ENCODE measurements around the gene HAPLN3. TPM values are rescaled to one million over a fixed set of nuclear protein-coding genes. Genes with fewer than 3 reads are reported as not detected.

HAPLN3 gene
- total RNA-seq, 6 experiments from 2014 or later: 0.12 to 1.2 (median 0.25) TPM; not detected in 1

GRCh38 chr15:88900982-88901418 lies 5.7 kb upstream of the HAPLN3 start:
- H3K9me3 ChIP-seq: no peaks in the 10 kb centered on the region
- DNase-seq (no peak), ATAC-seq (no peak)
- TF ChIP-seq, protein P1, sequence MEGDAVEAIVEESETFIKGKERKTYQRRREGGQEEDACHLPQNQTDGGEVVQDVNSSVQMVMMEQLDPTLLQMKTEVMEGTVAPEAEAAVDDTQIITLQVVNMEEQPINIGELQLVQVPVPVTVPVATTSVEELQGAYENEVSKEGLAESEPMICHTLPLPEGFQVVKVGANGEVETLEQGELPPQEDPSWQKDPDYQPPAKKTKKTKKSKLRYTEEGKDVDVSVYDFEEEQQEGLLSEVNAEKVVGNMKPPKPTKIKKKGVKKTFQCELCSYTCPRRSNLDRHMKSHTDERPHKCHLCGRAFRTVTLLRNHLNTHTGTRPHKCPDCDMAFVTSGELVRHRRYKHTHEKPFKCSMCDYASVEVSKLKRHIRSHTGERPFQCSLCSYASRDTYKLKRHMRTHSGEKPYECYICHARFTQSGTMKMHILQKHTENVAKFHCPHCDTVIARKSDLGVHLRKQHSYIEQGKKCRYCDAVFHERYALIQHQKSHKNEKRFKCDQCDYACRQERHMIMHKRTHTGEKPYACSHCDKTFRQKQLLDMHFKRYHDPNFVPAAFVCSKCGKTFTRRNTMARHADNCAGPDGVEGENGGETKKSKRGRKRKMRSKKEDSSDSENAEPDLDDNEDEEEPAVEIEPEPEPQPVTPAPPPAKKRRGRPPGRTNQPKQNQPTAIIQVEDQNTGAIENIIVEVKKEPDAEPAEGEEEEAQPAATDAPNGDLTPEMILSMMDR (IDR thresholded peaks at IDR 0.05): no peak
- no peak for TF ChIP-seq POLR2A (IDR thresholded peaks at IDR 0.05)
- H3K27ac ChIP-seq: no peak overlapping the region
- peaks cover 0 to 2% (median 0%) of the 10 kb centered on the region in 4 donors for H3K36me3 ChIP-seq
- WGBS (ENCODE audit: insufficient coverage, low coverage, low lambda C conversion rate, missing lambda C conversion rate): 73% methylated on average over 5 of the region's 5 CpGs
- no peak overlapping the region for H3K4me3 ChIP-seq
- no peaks in the 10 kb centered on the region for H3K27me3 ChIP-seq
- intact Hi-C loops (cut with DNase I): loop anchor here in 1 of 2 donors (5.0 kb wide), 1 partner anchor 116 kb away; no protein-coding TSS in a partner anchor
- no peaks in the 10 kb centered on the region for H3K4me1 ChIP-seq

GRCh38 chr15:88900309-88900981 lies 5.1 kb upstream of the HAPLN3 start:
- DNase-seq (no peak), ATAC-seq (no peak)
- Histone ChIP-seq H3K27me3 (no peaks in the 10 kb centered on the region), H3K36me3 (peaks cover 0 to 2% (median 0%) of the 10 kb centered on the region in 4 donors), H3K4me3 (no peak overlapping the region), H3K4me1 (peaks cover 0 to 2% (median 0%) of the 10 kb centered on the region in 4 donors), H3K27ac (no peak overlapping the region), H3K9me3 (no peaks in the 10 kb centered on the region)
- intact Hi-C loops (cut with DNase I): loop anchor here in 1 of 2 donors (5.0 kb wide), 1 partner anchor 117 kb away; no protein-coding TSS in a partner anchor
- TF ChIP-seq, protein P1 (IDR thresholded peaks at IDR 0.05): no peak
- TF ChIP-seq POLR2A (IDR thresholded peaks at IDR 0.05): no peak
- 90% methylated on average over 5 of the region's 12 CpGs for WGBS (ENCODE audit: insufficient coverage, low coverage, low lambda C conversion rate, missing lambda C conversion rate)

GRCh38 chr15:88899251-88899650 lies 3.9 kb upstream of the HAPLN3 start:
- intact Hi-C loops (cut with DNase I): no loop called here
- Histone ChIP-seq H3K27ac (no peak overlapping the region), H3K27me3 (peaks cover 0 to 6% of the 10 kb centered on the region in 2 donors), H3K4me1 (peaks cover 0 to 14% (median 0%) of the 10 kb centered on the region in 4 donors), H3K9me3 (no peaks in the 10 kb centered on the region), H3K36me3 (peaks cover 0 to 2% (median 0%) of the 10 kb centered on the region in 4 donors), H3K4me3 (no peak overlapping the region)
- 80% methylated on average over 1 of the region's 9 CpGs for WGBS (ENCODE audit: insufficient coverage, low coverage, low lambda C conversion rate, missing lambda C conversion rate)
- DNase-seq: no peak
- ATAC-seq: no peak
- TF ChIP-seq POLR2A (IDR thresholded peaks at IDR 0.05): no peak
- TF ChIP-seq, protein P1 (IDR thresholded peaks at IDR 0.05): no peak

- TF ChIP-seq POLR2A (IDR thresholded peaks at IDR 0.05): no peak
- TF ChIP-seq, protein P1 (IDR thresholded peaks at IDR 0.05): no peak
- Histone ChIP-seq H3K9me3 (no peaks in the 10 kb centered on the region), H3K36me3 (peaks cover 0 to 2% (median 0%) of the 10 kb centered on the region in 4 donors), H3K4me3 (no peak overlapping the region), H3K4me1 (peaks cover 0 to 16% (median 0%) of the 10 kb centered on the region in 4 donors), H3K27me3 (peaks cover 0 to 11% of the 10 kb centered on the region in 2 donors), H3K27ac (no peak overlapping the region)
- ATAC-seq: no peak
- WGBS (ENCODE audit: insufficient coverage, low coverage, low lambda C conversion rate, missing lambda C conversion rate): 68% methylated on average over 5 of the region's 15 CpGs
- DNase-seq: no peak
- intact Hi-C loops (cut with DNase I): no loop called here
Observed at GRCh38 chr15:88898736-88899135, 3.4 kb upstream of the HAPLN3 start.
